Fibroblast of pulmonary artery (primary cell): ENCODE results near the gene NKAIN2.
A peak's percentile ranks its signal among the peaks of the same experiment; 100 is the strongest.

Experiments used
- DNase-seq: peaks from one replicate; pipeline ENCODE4 v3.0.0-alpha.2; 2010; ENCODE audit warnings: low read depth
- H3K4me3 ChIP-seq: replicated peaks from 2 replicates; pipeline ENCODE4 v1.5.1; 2011; ENCODE audit warnings: low read depth, mild to moderate bottlenecking, control low read depth, low read length, moderate library complexity
- TF ChIP-seq, protein P1 (sequence below): IDR thresholded peaks from 2 replicates; pipeline ENCODE4 v1.5.1; 2011; ENCODE audit warnings: mild to moderate bottlenecking, control low read depth, low read length, inconsistent platforms; ENCODE audit errors: missing control alignments

NKAIN2 gene

DNA sequence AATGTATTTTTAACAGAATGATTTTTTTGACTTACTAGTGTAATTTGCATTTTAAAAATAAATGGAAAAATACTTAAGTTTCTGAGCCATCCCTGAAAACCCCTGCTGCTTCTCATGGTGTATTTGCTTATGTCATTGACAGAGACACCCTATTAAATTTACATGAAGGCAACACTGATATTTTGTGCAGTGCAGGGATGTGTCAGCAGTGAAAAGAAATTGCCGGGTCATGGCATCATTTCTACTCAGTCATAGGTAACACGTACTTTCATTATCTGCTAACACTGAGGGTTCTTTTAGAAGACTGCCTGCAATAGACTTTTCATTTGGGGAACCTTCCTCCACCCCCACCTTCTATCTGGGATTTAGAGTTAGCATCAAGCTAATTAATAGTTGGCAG lies 1021.9 kb downstream of the NKAIN2 start:
- TF ChIP-seq, protein P1, sequence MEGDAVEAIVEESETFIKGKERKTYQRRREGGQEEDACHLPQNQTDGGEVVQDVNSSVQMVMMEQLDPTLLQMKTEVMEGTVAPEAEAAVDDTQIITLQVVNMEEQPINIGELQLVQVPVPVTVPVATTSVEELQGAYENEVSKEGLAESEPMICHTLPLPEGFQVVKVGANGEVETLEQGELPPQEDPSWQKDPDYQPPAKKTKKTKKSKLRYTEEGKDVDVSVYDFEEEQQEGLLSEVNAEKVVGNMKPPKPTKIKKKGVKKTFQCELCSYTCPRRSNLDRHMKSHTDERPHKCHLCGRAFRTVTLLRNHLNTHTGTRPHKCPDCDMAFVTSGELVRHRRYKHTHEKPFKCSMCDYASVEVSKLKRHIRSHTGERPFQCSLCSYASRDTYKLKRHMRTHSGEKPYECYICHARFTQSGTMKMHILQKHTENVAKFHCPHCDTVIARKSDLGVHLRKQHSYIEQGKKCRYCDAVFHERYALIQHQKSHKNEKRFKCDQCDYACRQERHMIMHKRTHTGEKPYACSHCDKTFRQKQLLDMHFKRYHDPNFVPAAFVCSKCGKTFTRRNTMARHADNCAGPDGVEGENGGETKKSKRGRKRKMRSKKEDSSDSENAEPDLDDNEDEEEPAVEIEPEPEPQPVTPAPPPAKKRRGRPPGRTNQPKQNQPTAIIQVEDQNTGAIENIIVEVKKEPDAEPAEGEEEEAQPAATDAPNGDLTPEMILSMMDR, result no peak
- no peak for DNase-seq
- H3K4me3 ChIP-seq, result no peak overlapping the region

DNA sequence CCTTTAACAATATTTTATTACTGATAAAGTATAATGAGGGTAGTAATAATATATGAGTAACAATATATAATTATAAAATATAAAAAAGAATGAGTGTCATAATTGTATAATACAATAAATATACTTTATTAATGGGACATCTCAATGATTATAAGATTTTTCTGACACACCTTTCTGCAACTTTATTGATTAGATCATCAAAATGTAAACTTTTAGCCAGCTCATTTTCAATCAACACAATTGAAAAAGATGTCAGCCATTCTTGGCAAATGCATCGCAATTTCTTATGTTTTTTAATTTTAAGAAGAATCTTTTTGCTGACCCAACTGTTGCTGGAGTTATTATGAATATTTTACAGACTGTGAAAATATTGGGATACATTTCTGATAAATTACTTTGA lies 1026.2 kb downstream of the NKAIN2 start:
- TF ChIP-seq, protein P1, result no peak
- DNase-seq, result no peak
- H3K4me3 ChIP-seq, result no peak overlapping the region

DNA sequence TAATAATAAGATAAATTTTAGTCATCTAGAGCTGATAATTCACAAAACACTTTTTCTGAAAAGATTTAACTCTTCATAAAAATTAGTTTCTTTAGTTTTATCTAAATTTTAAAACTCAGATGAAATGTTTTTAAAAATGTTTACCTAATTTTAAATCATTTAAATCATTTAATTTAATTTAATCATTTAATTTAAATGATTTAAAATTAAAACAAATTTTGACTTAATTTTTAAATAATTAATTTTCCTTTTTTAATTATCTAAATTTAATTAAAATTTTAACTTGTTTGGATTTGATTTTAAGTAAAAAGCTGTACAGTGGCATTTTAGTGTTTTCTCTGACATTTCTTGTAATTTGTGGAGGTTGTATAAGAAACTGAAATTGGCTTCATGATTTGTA lies 1026.8 kb downstream of the NKAIN2 start:
- TF ChIP-seq, protein P1, result no peak
- no peak for DNase-seq
- no peak overlapping the region for H3K4me3 ChIP-seq

DNA sequence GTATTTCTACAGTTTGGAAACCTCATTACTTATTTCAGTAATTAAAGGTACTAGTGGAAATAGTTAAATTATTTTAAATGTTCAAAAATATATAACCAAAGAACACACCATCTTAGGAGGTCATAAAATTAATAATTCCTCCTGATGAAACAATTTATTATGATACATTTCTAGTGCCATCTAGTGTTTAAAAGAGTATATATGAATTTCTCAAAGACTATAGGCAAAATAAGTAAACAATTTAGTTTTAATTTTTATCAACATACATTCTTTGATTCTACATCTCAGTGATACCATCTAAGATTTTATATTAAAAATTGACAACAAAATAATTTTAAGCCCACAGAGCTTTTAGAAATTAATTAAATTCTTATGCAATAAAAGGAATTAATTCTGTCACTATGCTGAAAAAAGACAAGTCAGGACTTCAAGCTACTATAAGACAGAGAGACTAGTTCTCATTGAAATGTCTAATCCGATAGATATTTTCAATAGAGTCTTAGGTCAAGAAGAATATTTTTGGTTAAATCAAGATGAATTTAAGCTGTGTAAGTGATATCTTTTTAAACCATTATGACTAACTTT lies 1050.8 kb downstream of the NKAIN2 start:
- peak; percentile 13 for DNase-seq
- TF ChIP-seq, protein P1, result peak; percentile 25
- H3K4me3 ChIP-seq, result no peak overlapping the region

DNA sequence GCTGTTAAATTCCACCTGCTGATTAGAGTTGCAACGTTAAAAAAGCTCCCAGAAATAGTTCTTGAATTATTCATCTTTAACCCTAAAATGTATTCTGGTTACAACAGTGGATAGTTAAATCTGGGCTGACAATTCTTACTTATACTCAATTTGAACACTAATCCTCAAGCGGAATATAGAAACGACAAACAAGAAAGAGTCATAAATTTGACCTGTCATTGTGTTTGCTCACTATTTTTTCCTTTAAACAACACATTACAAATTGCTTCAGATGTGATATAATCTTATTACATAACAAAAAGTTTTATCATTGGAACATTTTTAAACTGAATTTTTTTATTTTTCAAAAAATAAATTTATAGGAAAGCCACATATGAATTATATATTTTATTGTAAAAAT lies 1054.1 kb downstream of the NKAIN2 start:
- H3K4me3 ChIP-seq, result no peak overlapping the region
- TF ChIP-seq, protein P1, result no peak
- DNase-seq, result no peak

DNA sequence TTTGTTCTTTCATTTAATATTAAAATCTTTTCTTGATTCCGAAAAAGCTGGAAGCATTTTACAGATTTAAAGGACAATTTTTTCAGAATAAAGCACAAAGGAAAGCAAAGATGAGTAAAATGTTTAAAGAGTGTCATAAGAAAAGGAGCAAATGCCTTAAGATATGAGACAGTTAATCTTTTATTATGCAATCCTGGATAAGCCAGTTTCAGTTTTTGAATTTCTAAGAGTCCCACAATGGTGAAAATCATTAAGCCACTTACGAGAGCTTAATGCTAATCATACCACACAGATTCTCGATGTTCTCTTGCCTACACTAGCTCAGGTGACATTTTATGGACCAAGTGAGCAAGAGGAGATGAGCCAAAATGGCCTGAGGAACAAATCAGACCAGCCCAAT lies 1054.9 kb downstream of the NKAIN2 start:
- H3K4me3 ChIP-seq, result no peak overlapping the region
- DNase-seq, result no peak
- TF ChIP-seq, protein P1, result no peak

DNA sequence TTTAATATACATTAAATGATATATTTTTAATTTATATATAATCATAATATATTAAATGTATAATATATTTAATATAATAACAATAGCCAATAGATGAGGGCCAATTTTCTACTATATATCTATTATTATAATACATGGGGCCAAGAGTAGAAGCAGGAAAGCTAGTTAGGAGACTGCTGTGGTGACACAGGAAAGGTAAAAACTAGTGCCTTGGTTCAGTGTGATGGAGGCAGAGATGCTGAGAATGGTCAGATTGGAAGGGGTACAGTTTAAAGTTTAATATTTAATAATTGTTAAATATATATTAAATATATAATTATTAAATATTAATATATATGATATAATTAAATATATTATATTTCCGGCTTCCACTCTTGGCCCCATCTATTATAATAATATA lies 1055.7 kb downstream of the NKAIN2 start:
- TF ChIP-seq, protein P1, result no peak
- no peak overlapping the region for H3K4me3 ChIP-seq
- no peak for DNase-seq
